Stimulated activated CD4-positive, alpha-beta T cell treated with anti-CD3 and anti-CD28 coated beads, Interleukin-4, amount 100 ng/mL, for 24 hours (primary cell): ENCODE results near the gene NRTN.
"Not testable (repeated sequence)": the region's sequence is repeated elsewhere in the genome, so short reads cannot be mapped to it uniquely, and the experiment has no call there.

Source experiments
- DNase-seq: peaks from one replicate; pipeline ENCODE4 v3.0.0-alpha.2; 2020

NRTN gene

GRCh38 chr19:5804516-5805461 lies at the start of gene NRTN:
Gene NRTN, plus strand, starts transcription at chr19:5805067. Its CDS starts 19,099 bp downstream, at chr19:5824166.
- peak; percentile 35 for DNase-seq

DNA sequence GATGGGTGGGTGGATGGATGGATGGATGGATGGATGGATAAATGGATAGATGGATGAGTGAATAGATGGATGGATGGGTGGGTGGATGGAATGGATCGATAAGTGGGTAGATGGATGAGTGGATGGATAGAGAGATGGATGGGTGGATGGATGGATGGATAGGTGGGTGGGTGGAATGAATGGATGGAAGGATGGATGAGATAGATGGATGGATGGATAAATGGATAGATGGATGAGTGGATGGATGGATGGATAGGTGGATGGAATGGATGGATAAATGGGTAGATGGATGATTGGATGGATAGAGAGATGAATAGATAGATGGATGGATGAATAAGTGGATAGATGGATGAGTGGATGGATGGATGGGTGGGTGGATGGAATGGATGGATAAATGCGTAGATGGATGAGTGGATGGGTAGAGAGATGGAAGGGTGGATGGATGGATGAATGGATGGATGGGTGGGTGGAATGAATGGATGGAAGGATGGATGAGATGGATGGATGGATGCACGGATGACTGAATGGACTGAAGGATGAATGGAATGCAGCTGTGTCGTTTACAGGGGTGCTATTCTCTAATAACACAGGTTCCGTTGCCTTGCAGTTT lies 42.2 kb upstream of the NRTN start:
- no peak for DNase-seq

DNA sequence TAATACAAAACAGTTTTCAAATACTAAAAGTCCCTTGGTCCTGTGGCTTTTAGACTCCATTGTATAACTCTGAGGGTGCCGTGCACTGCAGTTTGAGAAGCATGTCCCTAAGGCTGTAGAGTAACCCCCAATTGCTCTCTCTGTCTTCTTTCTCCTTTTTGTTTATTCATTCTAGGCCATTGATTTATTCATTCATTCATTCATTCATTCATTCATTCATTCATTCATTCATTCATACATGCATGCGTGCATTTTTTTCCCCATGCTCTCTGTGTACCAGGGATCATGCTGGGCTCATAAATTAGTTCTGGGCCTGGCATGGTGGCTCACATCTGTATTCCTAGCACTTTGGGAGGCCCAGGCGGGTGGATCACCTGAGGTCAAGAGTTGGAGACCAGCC lies 39.6 kb upstream of the NRTN start:
- no peak for DNase-seq

DNA sequence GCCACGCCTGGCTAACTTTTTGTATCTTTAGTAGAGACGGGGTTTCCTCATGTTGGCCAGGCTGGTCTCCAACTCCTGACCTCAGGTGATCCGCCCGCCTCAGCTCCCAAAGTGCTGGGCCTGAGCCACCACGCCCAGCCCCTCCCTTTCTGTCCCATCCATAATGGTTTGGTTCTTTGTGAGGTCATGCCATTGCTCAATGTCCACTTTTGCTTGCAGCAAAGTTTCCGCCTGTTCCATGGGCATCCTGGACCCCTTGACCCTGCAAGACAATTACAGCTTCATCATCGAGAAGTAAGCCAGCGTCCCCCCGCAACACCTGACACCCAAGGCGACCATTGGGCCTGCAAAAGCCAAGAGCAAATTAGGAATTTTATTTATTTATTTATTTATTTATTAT lies 36.9 kb upstream of the NRTN start:
- DNase-seq, result no peak

DNA sequence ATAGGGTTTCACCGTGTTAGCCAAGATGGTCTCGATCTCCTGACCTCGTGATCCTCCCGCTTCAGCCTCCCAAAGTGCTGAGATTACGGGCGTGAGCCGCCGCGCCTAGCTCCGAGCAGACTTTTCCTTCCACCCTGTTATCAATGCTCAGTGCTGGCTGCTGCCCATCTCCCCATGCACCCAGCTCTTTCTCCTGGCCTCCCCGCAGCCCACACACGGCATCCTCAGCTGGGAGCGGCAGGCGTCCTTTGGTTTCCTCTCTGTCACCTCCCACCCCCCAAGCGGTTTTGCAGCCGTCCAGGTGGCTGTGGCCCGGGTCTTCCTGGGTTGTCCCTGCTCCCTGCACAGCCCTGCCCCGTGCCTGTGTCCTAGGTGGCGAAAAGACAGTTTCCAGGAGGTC lies 32.5 kb upstream of the NRTN start:
- no peak for DNase-seq

- DNase-seq, result no peak
These were observed 31.6 kb upstream of the NRTN start for GRCh38 chr19:5773276-5773675.

GRCh38 chr19:5774921-5775320 lies 29.9 kb upstream of the NRTN start:
- DNase-seq, result no peak

DNA sequence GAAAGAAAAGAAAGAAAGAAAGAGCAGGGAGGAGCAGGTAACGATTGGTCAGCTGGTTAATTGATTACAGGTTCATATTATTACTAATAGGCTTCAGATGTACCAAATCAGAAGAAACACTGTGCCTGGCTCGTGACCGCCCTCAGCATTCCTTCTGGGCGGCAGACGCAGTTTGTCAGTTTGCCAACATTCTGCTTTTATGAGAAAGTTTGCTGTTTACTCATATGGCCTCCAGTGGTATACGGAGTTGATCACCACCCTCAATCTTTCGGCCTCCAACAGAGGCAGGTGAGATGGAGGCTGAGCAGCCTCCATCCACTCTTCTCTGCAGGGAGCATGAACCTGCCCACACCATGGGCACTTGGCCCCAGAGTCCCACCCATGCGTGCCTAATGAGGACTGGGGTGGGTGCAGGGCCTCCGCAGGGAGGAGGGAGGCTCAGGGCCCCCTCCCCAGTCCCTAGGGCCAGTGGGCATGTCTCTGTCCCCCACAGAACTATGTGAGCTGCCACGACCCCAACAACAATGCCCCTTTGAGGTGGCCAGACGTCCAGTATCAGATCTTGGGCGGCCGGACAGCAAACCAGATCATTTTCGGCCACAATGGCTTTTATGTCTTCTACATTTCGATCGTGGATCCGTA lies 29.1 kb upstream of the NRTN start:
- DNase-seq, result no peak

- DNase-seq, result no peak
These were observed 26.5 kb upstream of the NRTN start for GRCh38 chr19:5778402-5778801.

DNA sequence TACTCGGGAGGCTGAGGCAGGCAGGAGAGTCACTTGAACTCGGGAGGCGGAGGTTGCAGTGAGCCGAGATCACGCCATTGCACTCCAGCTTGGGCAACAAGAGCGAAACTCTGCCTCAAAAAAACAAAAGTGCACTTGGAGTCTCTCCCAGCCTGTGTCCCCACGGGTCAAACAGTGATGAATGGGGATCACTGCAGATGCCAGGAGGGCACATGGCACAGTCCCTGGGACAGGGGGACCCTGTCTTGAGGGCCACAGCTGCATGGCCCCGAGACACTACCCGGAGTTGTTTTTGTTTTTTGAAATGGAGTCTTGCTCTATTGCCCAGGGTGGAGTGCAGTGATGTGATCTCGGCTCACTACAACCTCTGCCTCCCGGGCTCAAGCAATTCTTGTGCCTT lies 24.0 kb upstream of the NRTN start:
- DNase-seq, result not testable (repeated sequence)

DNA sequence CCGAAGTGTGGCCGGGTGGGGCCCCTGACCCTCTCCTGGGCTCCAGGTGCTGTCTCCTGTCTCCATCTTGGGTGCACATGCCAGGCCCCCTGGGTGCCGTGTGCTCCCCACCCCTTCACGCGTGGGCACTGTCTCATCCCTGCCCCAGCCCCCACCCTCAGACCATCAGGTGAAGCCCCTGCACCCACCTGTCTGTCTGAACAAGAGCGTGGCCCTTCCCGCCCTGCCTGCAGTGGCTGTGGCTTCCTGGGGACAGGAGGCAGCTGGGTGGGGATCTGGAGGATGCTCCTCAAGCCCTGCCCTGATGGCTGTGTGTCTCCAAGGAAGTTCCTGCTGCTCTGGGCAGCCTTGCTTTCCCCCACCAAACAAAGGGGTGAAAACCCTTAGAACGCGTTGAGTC lies 22.5 kb upstream of the NRTN start:
- DNase-seq, result no peak

- no peak for DNase-seq
These were observed 21.6 kb upstream of the NRTN start for GRCh38 chr19:5782945-5783919.

DNA sequence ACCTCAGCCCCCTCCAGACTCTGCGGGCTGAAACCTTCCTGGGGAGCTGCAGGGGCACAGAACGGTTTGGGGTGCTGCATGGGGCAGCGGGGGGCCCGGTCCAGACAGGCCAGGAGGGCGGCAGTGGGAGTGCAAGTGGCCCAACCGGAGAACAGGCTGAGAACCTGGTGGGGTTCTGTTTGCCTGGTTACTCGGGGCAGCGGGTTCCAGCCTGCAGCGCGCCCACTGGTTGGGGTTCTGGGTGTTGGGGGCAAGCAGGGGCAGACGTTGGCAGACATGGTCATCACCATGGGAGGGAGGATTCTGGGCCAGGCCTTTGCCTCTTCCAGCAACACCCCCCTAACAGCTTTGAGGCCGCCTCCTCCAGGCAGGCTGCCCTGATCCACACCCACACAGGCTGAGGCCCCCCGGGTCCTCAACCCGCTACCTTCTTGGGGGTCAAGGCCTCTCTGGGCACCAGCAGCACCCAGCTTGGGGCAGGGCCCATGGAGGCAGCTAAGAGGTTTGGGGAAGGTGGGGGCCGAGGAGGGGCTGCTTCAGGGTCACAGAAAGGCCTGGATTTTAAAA lies 20.2 kb upstream of the NRTN start, which contains the start of gene PRR22:
TSS of gene PRR22 (minus strand) at position 166 of the 567 bp plus-strand sequence. CDS start at position 80, 86 bp downstream.
- DNase-seq, result no peak

DNA sequence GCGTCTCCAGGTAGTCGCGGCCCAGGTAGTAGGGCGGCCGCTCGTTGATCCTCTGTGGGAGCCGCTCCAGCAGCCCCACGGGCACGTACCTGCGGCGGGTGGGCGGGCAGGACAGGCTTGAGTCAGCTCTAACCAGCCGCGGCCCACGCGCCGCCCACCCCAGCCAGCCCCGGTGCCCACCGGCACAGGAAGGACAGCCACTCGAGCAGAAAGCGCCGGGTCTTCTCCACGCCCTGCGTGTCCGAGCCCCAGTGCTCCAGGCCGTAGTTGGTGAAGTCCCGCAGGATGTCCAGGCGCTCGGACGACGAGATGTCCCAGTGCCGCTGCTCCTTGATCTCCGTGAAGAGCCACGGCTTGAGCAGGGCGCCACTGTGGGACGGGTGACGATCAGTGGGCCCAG lies 19.4 kb upstream of the NRTN start:
- no peak for DNase-seq

GRCh38 chr19:5786593-5787408 lies 18.1 kb upstream of the NRTN start:
- DNase-seq, result no peak

GRCh38 chr19:5787409-5788182 lies 17.3 kb upstream of the NRTN start:
- DNase-seq, result no peak

DNA sequence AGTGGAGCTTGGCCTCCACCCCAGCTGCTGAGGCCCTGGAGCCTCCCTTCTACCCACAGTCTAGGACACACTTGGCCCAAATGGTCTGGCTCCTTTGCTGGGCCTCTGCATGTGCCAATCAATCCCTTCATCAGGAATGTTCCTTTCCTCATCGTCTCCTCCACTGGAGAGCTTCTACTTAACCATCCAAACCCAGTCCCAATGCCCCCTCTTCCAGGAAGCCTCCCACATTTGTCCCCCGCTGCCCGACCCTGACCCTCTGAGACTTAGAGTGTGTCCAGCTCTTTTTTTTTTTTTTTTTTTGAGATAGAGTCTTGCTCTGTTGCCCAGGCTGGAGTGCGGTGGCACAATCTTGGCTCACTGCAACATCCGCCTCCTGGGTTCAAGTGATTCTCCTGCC lies 16.4 kb upstream of the NRTN start:
- no peak for DNase-seq

- no peak for DNase-seq
These were observed 15.5 kb upstream of the NRTN start for GRCh38 chr19:5789351-5789761.

GRCh38 chr19:5789886-5790558 lies 14.8 kb upstream of the NRTN start:
- no peak for DNase-seq
